ENCODE measurements around the gene LHX2.

- TF ChIP-seq POLR2AphosphoS5 (IDR thresholded peaks at IDR 0.05; ENCODE audit: low read depth) (no peak), CTCF (conservative IDR thresholded peaks at IDR 0.05; ENCODE audit: low read depth in 2 of 2) (no peak), CREB1 (CRISPR knock-in tag; IDR thresholded peaks at IDR 0.05; ENCODE audit: low read depth) (no peak), EZH2phosphoT487 (IDR thresholded peaks at IDR 0.05; ENCODE audit: unreplicated experiment) (no peak), REST (IDR thresholded peaks at IDR 0.05; ENCODE audit: unreplicated experiment) (no peak), EZH2 (IDR thresholded peaks at IDR 0.05; ENCODE audit: low read depth, unreplicated experiment) (peak; percentile 64), ZNF331 (CRISPR knock-in tag; IDR thresholded peaks at IDR 0.05; ENCODE audit: low read depth) (no peak), NANOG (IDR thresholded peaks at IDR 0.05; ENCODE audit: borderline replicate concordance) (no peak)
Observed at GRCh38 chr9:124018730-124019697, 7.4 kb downstream of the LHX2 start.

All from GM23338 (cell line).